Measurements from ENCODE around the gene SYT17.

The SYT17 gene

GRCh38 chr16:19173649-19174383 lies 5.8 kb downstream of the SYT17 start:
- H2AK5ac ChIP-seq (ENCODE audit: low read length), result no peak overlapping the region
- no peak overlapping the region for H4K91ac ChIP-seq (ENCODE audit: low read depth, low read length)
- DNase-seq, result no peak
- H3K9me3 ChIP-seq (ENCODE audit: insufficient read depth, low read depth, low read length), result peaks cover 3% of the 10 kb centered on the region
- no peak overlapping the region for H3K18ac ChIP-seq (ENCODE audit: low read length)
- H3K36me3 ChIP-seq (ENCODE audit: control insufficient read depth in 1 of 2, insufficient read depth in 2 of 2, low read length in 2 of 2), result no peaks in the 10 kb centered on the region
- H4K12ac ChIP-seq (ENCODE audit: low read depth, low read length), result no peak overlapping the region
- H2BK12ac ChIP-seq (ENCODE audit: low read length), result no peak overlapping the region
- H3K4me2 ChIP-seq (ENCODE audit: low read length), result no peak overlapping the region
- no peak overlapping the region for H3K9ac ChIP-seq (ENCODE audit: low read length)
- H3K27me3 ChIP-seq (ENCODE audit: insufficient read depth, low read length), result no peaks in the 10 kb centered on the region
- H3K4me1 ChIP-seq (ENCODE audit: control insufficient read depth in 1 of 2, insufficient read depth in 2 of 2, low read length in 2 of 2), result peaks cover 0 to 2% of the 10 kb centered on the region in 2 experiments
- H3K4ac ChIP-seq (ENCODE audit: low read depth, low read length), result no peak overlapping the region
- no CpG with 5 or more reads among the region's 27 CpGs for WGBS (ENCODE audit: extremely low coverage, insufficient coverage, insufficient read length)
- no peak overlapping the region for H2AFZ ChIP-seq (ENCODE audit: insufficient read depth, low read length, poor library complexity)
- no peak overlapping the region for H3K4me3 ChIP-seq (ENCODE audit: low read depth, low read length)
- H3K23ac ChIP-seq (ENCODE audit: low read length), result no peak overlapping the region
- no peaks in the 10 kb centered on the region for H3K79me1 ChIP-seq (ENCODE audit: low read length)
- no peak overlapping the region for H4K8ac ChIP-seq (ENCODE audit: low read depth, low read length)
- no peaks in the 10 kb centered on the region for H3K79me2 ChIP-seq (ENCODE audit: control insufficient read depth, insufficient read depth, low read length, poor library complexity)
- no peak overlapping the region for H2BK5ac ChIP-seq (ENCODE audit: low read depth, low read length, poor library complexity)
- no peak overlapping the region for H3K14ac ChIP-seq (ENCODE audit: low read length)
- H3K27ac ChIP-seq (ENCODE audit: low read depth, low read length), result no peak overlapping the region
- no peak overlapping the region for H2BK120ac ChIP-seq (ENCODE audit: insufficient read depth, low read length, poor library complexity)

GRCh38 chr16:19174478-19174877 lies 6.4 kb downstream of the SYT17 start:
- no peak overlapping the region for H4K8ac ChIP-seq (ENCODE audit: low read depth, low read length)

DNA sequence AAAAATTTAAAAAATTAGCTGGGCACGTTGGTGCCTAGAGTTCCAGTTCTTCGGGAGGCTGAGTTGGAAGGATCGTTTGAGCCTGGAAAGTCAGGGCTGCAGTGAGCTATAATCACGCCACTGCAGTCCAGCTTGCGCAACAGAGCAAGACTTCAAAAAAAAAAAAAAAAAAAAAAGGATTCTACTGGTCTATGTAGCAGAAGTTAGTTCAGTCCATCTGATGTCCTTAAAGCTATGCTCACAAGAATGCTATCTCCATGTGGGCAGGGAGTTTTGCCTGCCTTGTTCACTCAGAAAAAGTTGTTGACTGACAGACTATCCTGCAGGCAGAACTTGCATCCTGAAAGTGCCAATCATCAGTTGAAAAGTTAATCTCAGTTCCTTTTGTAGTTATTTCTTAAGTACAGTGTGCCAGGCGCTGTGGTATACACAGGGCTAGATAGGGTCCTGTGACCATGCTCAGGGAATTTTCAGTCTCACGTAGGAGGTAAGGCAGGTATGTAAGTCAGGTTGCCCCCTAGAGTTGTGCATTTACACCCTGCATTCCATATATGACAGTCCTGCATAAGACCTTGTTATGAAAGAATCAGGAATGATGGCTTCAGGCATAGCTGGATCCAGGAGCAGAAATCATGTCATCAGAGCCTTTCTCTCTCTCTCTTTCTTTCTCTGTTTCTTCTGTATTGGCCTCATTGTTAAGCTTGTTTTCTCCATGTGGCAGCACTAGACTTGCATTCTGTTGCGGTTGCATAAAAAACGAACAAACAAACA lies 7.6 kb downstream of the SYT17 start:
- Histone ChIP-seq H3K9me3 (ENCODE audit: insufficient read depth, low read depth, low read length) (peaks cover 3% of the 10 kb centered on the region), H3K4me3 (ENCODE audit: low read depth, low read length) (no peak overlapping the region), H3K27ac (ENCODE audit: low read depth, low read length) (no peak overlapping the region), H3K79me2 (ENCODE audit: control insufficient read depth, insufficient read depth, low read length, poor library complexity) (no peaks in the 10 kb centered on the region), H4K91ac (ENCODE audit: low read depth, low read length) (no peak overlapping the region), H3K4me2 (ENCODE audit: low read length) (no peak overlapping the region), H2BK12ac (ENCODE audit: low read length) (no peak overlapping the region), H4K12ac (ENCODE audit: low read depth, low read length) (no peak overlapping the region), H2BK5ac (ENCODE audit: low read depth, low read length, poor library complexity) (no peak overlapping the region), H3K27me3 (ENCODE audit: insufficient read depth, low read length) (no peaks in the 10 kb centered on the region), H3K23ac (ENCODE audit: low read length) (no peak overlapping the region), H3K4ac (ENCODE audit: low read depth, low read length) (no peak overlapping the region), H3K36me3 (ENCODE audit: control insufficient read depth in 1 of 2, insufficient read depth in 2 of 2, low read length in 2 of 2) (no peaks in the 10 kb centered on the region), H3K79me1 (ENCODE audit: low read length) (no peaks in the 10 kb centered on the region), H3K14ac (ENCODE audit: low read length) (no peak overlapping the region), H2BK120ac (ENCODE audit: insufficient read depth, low read length, poor library complexity) (no peak overlapping the region), H3K18ac (ENCODE audit: low read length) (no peak overlapping the region), H3K9ac (ENCODE audit: low read length) (no peak overlapping the region), H2AFZ (ENCODE audit: insufficient read depth, low read length, poor library complexity) (no peak overlapping the region), H4K8ac (ENCODE audit: low read depth, low read length) (no peak overlapping the region), H2AK5ac (ENCODE audit: low read length) (no peak overlapping the region), H3K4me1 (ENCODE audit: control insufficient read depth in 1 of 2, insufficient read depth in 2 of 2, low read length in 2 of 2) (no peaks in the 10 kb centered on the region)
- peak; percentile 90 to 94 for DNase-seq
- no CpG with 5 or more reads among the region's 9 CpGs for WGBS (ENCODE audit: extremely low coverage, insufficient coverage, insufficient read length)

More at GRCh38 chr16:19174478-19174877, 6.4 kb downstream of the SYT17 start:
- H3K23ac ChIP-seq (ENCODE audit: low read length), result no peak overlapping the region
- no CpG with 5 or more reads among the region's 3 CpGs for WGBS (ENCODE audit: extremely low coverage, insufficient coverage, insufficient read length)
- no peak overlapping the region for H4K12ac ChIP-seq (ENCODE audit: low read depth, low read length)
- H3K9me3 ChIP-seq (ENCODE audit: insufficient read depth, low read depth, low read length), result peaks cover 3% of the 10 kb centered on the region
- no peaks in the 10 kb centered on the region for H3K27me3 ChIP-seq (ENCODE audit: insufficient read depth, low read length)
- no peak overlapping the region for H2AK5ac ChIP-seq (ENCODE audit: low read length)
- DNase-seq, result no peak
- H3K79me1 ChIP-seq (ENCODE audit: low read length), result no peaks in the 10 kb centered on the region
- H2BK5ac ChIP-seq (ENCODE audit: low read depth, low read length, poor library complexity), result no peak overlapping the region
- H3K36me3 ChIP-seq (ENCODE audit: control insufficient read depth in 1 of 2, insufficient read depth in 2 of 2, low read length in 2 of 2), result no peaks in the 10 kb centered on the region
- no peak overlapping the region for H2BK120ac ChIP-seq (ENCODE audit: insufficient read depth, low read length, poor library complexity)
- H3K14ac ChIP-seq (ENCODE audit: low read length), result no peak overlapping the region
- H3K4me3 ChIP-seq (ENCODE audit: low read depth, low read length), result no peak overlapping the region
- H3K18ac ChIP-seq (ENCODE audit: low read length), result no peak overlapping the region
- no peak overlapping the region for H2AFZ ChIP-seq (ENCODE audit: insufficient read depth, low read length, poor library complexity)
- H3K79me2 ChIP-seq (ENCODE audit: control insufficient read depth, insufficient read depth, low read length, poor library complexity), result no peaks in the 10 kb centered on the region
- no peaks in the 10 kb centered on the region for H3K4me1 ChIP-seq (ENCODE audit: control insufficient read depth in 1 of 2, insufficient read depth in 2 of 2, low read length in 2 of 2)
- H3K27ac ChIP-seq (ENCODE audit: low read depth, low read length), result no peak overlapping the region
- no peak overlapping the region for H2BK12ac ChIP-seq (ENCODE audit: low read length)
- no peak overlapping the region for H3K4me2 ChIP-seq (ENCODE audit: low read length)
- no peak overlapping the region for H4K91ac ChIP-seq (ENCODE audit: low read depth, low read length)
- no peak overlapping the region for H3K4ac ChIP-seq (ENCODE audit: low read depth, low read length)
- H3K9ac ChIP-seq (ENCODE audit: low read length), result no peak overlapping the region

DNA sequence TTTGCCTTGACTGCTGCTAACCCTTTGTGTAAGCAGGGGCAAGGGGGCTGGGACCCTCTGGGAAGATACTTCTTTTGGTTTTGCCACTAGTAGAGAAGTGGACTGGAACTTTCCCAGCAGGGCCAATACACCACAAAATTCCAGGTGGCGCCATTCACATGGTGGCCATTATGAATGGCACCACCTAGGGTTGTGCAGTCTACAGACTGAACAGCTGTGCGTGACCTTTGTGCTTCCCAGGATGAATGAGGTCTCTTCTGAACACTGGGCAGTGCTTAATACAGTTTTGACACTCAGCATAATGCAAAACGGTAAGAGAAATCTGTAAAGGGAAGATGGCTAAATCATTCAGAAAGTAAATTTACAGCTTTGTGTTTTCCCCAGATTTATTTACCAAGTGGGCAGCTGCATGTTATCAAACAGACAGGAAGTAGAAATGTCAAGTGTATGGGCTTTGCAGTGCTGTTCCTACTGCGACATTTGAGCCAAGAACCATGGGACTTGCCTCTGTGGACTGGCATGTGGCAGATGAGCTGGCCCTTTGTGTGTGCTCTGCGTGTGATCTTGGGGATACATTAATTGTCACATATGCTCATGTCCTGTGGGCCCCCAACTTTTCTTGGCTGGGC lies 9.2 kb downstream of the SYT17 start:
- Histone ChIP-seq H3K4me2 (ENCODE audit: low read length) (no peak overlapping the region), H3K4me3 (ENCODE audit: low read depth, low read length) (no peak overlapping the region), H2AK5ac (ENCODE audit: low read length) (no peak overlapping the region), H2AFZ (ENCODE audit: insufficient read depth, low read length, poor library complexity) (no peak overlapping the region), H3K36me3 (ENCODE audit: control insufficient read depth in 1 of 2, insufficient read depth in 2 of 2, low read length in 2 of 2) (no peaks in the 10 kb centered on the region), H2BK12ac (ENCODE audit: low read length) (no peak overlapping the region), H3K79me1 (ENCODE audit: low read length) (no peaks in the 10 kb centered on the region), H3K79me2 (ENCODE audit: control insufficient read depth, insufficient read depth, low read length, poor library complexity) (no peaks in the 10 kb centered on the region), H3K4ac (ENCODE audit: low read depth, low read length) (no peak overlapping the region), H3K23ac (ENCODE audit: low read length) (no peak overlapping the region), H4K12ac (ENCODE audit: low read depth, low read length) (no peak overlapping the region), H2BK5ac (ENCODE audit: low read depth, low read length, poor library complexity) (no peak overlapping the region), H3K27me3 (ENCODE audit: insufficient read depth, low read length) (no peaks in the 10 kb centered on the region), H3K14ac (ENCODE audit: low read length) (no peak overlapping the region), H3K18ac (ENCODE audit: low read length) (no peak overlapping the region), H4K8ac (ENCODE audit: low read depth, low read length) (no peak overlapping the region), H2BK120ac (ENCODE audit: insufficient read depth, low read length, poor library complexity) (no peak overlapping the region), H4K91ac (ENCODE audit: low read depth, low read length) (no peak overlapping the region), H3K9me3 (ENCODE audit: insufficient read depth, low read depth, low read length) (no peaks in the 10 kb centered on the region), H3K9ac (ENCODE audit: low read length) (no peak overlapping the region), H3K4me1 (ENCODE audit: control insufficient read depth in 1 of 2, insufficient read depth in 2 of 2, low read length in 2 of 2) (no peaks in the 10 kb centered on the region), H3K27ac (ENCODE audit: low read depth, low read length) (no peak overlapping the region)
- no peak for DNase-seq
- WGBS (ENCODE audit: extremely low coverage, insufficient coverage, insufficient read length), result no CpG with 5 or more reads among the region's 5 CpGs

Measured in trophoblast cell (in vitro differentiated cells and primary cell).